Activated CD8-positive, alpha-beta memory T cell treated with anti-CD3 and anti-CD28 coated beads for 4 hours (primary cell): ENCODE results near the gene ARRB1.
"Not testable (repeated sequence)": the region's sequence is repeated elsewhere in the genome, so short reads cannot be mapped to it uniquely, and the experiment has no call there.

Source experiments
- DNase-seq, 2 donors: peaks; one replicate each; pipeline ENCODE4 v3.0.0-alpha.2; 2020; ENCODE audit warnings: low read depth in 2 of 2

ARRB1 gene

GRCh38 chr11:75276186-75276585 is 75.3 kb downstream of the ARRB1 start:
- DNase-seq: no peak

DNA sequence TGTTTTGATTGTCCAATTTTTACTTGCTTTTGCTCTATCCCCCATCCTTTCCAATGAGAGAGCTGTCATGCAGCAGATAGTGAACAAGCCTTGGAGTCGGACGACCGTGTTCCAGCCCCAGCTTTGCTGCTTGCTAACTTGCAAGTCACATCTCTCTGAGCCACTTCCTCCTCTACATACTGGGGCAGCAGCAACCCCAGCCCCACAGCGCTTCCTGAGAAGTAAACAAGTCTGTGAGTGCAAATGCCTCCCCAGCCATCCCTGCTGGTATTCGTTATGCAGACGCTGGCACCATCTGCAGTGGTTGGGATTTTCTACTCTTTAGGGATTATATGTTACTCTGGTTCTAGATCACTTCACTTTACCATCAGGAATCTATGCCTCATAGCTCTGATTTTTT is 75.9 kb downstream of the ARRB1 start:
- DNase-seq: peak; percentile 31 to 52

DNA sequence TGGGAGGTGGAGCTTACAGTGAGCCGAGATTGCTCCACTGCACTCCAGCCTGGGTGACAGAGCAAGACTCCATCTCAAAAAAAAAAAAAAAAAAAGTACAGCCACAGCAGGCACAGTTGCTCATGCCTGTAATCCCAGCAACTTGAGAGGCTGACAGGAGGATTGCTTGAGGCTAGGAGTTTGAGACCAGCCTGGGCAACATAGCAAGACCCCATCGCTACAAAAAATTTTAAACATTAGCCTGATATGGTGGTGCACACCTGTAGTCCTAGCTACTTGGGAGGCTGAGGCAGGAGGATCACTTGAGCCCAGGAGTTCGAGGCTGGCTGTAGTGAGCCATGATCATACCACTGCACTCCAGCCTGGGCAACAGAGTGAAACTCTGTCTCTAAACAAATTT is 76.7 kb downstream of the ARRB1 start:
- not testable (repeated sequence) for DNase-seq

DNA sequence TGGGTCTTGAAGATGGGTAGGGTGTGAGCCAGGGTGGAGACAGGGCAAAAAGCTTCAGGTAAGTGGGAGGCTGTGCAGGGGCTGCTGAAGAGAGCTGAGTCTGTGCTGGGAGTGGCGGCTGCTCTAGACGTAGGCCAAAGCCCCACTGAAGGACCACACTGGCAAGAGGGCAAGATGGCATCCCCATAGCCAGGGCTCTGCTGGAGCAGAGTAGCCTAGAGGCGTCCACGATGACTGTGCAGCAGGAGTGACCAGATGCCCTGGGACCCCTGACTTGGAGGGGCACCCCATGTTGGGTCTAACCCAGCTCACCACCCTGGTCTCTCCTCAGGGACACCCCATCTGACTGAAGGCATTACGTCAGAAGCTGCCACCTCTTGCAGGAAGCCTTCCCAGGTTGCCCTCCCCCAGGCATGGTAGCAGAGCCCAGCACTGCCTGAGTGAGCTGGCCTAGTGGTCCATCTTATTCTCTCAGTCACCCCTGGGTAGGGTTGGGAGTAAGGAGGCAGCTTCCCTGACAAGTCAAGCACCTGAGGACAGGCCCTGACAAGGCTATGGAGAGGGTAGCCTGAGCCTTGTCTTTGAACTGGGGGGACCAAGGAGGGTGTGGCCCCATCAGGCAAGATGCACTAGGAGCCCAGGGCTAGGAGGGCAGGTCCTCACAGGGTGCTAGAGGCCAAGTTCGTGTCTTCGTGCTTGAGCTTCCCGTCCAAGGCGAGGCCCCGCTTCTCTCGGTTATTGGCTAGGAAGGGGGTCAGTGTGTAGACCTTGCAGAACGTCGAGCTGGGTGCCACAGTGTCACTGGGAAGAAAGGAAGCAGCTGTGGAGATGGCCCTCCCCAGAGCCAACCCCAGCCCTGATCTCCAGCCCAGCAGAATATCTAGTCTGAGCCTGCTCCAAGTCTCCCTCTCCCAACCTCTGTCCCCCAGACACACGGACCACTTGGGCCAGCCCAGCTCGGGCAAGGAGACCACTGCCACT is 77.8 kb downstream of the ARRB1 start:
- no peak for DNase-seq

DNA sequence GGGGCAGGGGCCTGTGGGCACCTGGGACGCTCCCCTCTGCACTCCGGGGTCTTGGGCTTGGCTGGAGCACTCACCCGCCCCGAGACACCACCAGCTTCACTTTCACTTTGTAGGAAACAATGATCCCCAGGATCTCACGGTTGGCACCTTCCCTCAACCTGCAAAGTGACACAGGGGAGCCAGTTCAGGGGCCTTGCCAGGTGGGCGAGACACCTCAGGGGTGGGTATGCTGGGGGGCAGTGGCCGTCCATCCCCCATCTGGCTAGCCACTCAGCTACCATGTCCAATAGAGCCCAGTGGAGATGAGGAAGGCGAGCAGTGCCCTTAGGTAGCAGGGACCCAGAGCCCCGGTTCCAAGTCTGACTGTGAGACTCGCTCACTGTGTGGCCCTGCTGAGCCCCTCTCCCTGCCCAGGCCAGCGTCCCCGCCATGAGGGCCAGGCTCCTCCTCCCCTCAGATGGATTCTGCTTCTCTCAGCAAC is 78.6 kb downstream of the ARRB1 start:
- no peak for DNase-seq

GRCh38 chr11:75272391-75272790 is 79.1 kb downstream of the ARRB1 start:
- DNase-seq: no peak

GRCh38 chr11:75271730-75272129 is 79.7 kb downstream of the ARRB1 start:
- no peak for DNase-seq

- no peak for DNase-seq
These were observed 80.5 kb downstream of the ARRB1 start for GRCh38 chr11:75270896-75271418.

GRCh38 chr11:75269896-75270295 is 81.6 kb downstream of the ARRB1 start:
- DNase-seq: no peak

DNA sequence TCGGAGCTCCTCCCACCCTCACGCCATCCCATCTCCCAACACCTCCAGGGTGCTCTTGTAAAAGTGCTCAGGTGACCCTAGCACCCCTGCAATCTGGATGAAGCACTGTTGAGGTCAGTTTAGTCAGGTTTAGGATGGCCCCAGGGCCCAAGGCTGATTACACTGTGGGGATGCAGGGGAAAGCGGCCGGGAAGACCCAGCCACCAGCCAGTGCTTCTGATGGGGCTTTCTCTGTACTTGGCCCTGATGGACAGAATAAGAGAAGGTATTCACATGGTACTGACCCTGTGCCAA is 82.1 kb downstream of the ARRB1 start:
- no peak for DNase-seq

DNA sequence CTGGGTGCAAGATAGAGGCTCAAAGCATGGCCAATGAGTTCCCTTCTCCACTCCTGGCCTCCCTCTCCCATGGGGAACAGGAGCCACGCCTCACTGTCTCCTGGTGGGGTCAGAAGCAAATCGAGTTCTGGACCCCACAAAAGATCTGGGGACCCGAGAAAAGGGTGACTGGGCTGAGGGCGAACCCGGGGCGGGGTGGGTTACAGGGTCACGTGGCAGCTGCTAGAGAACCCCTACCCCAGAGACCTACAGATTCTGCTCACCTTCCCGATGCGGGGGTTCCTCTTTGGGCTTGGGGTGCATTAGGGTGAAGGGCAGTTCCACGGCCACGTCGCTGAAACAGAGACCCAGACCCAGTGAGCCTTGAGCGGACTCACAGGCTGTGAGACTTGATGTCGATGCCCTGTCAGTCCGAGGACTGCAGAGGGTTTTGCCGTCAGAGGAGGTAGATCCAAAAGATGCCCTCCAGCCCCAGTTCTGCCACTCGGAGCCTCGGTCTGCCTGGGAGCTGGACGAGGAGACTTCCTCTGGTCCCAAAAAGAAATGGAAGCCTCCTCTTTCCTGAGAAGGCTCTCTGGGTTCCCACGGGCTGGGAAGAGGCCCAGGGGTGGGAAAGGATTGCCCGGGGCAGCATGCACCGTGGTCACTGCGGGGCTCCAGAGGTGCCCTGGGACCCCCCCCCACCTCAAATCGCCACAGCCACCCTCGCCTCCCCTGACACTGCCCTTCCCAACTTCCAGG is 82.7 kb downstream of the ARRB1 start:
- DNase-seq: no peak

GRCh38 chr11:75267171-75267970 is 84.1 kb downstream of the ARRB1 start:
- no peak for DNase-seq

DNA sequence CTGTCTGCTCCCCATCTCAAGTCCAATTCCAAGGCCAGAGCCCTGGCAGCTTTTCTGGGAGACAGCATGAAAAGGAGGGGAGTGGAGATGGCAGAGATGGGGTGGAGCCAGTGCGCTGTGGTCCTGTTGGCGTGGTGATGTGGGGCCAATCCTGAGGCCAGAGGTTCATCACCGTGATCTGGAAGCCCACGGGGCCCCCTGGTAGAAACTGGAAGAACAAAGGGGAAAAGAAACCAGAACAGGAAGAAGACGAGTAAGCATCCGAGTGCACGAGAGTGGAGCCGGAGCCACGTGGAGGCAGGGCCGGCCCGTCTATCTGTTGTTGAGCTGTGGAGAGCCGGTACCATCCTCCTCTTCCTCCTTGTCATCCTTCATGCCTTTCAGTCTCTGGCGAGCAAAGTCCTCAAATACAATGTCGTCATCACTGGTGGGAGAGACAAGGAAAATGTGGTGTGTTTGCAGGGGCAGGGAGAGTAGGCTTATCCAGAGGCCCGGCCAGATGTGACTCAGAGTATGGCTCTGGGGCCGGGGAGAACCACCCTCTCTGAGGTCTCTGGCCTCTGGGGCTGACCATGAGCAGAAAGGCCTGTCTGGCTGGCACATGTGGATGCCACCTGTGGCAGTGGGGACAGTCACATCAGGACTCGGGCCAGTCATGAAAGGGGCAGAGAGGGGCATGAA is 85.5 kb downstream of the ARRB1 start:
- DNase-seq: no peak

DNA sequence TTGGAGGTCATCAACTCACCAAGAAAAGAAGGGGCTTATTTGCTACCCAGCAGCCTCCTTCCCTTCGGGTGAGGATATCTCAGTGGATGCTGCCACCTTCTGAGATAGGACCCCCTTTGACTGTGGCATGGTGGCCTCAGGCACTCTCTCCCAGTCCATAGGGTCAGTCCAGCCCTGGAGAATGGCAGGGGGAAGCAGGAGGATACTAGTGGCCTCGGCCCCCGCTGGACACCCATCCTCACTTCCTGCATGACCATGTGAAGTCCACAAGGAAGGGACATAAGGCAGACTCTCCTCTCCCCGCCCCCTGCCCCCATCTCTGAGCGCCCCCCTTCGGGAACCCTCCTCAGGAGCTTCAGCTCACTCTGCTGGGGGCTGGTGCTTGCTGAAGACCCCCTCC is 86.5 kb downstream of the ARRB1 start:
- DNase-seq: no peak

- no peak for DNase-seq
These were observed 87.1 kb downstream of the ARRB1 start for GRCh38 chr11:75264356-75264755.

DNA sequence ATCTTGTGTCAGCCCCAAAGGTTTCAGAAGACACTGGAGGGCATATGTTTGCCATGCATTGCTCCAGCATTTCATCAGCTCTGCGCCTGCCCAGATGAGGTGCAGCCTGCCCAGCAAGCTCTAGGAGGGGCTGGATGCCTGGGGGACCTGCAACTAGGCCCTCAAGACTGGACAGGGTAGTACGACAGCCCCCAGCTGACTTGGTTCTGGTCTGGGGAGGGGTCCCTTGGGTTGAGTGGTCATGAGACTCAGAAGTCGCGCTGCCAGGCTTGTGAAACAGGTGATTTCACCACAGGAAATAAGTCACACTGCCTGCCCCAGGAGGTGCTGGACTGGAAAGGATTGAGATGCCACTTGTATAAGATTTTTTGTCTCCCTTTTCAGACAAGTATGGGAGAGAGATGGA is 87.5 kb downstream of the ARRB1 start:
- DNase-seq: no peak

- no peak for DNase-seq
These were observed 88.3 kb downstream of the ARRB1 start for GRCh38 chr11:75262961-75263852.

DNA sequence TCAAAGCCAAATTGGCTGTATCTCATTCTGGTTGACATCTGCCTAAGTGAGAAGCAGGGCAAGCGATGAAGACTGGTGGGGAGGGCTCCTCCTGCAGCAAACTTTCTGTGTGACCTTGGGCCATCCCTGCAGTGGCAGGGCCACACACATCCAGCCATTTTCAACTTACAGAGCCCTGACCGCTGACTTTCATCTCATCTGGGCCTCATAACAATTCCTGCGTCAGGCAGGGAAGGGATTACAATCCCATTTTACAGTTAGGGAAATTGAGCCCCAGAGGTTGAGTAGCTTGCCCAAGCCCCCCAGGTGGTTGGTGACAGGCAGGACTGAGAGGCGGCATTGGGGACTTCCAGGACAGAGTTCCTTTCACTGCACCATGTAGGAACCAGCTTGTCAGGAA is 89.0 kb downstream of the ARRB1 start:
- DNase-seq: no peak

DNA sequence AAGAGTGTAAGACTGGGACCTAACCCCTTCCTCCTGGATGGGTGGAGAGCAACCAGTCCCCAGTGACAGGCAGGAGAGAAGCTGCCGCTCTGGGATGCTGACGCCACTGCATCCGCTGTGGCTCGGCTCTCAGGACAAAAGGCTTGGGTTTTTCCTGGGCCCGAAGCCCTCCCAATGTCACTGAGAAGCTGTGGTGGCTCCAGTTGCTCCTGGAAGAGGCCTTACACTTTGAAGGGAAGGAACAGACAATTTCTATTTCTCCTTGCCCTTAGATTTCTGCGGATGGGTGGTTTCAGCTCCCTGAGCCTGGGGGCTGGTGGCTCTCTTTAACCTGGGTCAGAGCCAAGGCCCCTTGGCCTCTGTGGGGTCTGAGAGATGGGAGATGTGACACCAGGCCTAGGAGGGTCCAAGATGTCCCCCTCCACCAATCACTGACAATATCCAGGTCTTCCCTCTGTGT is 89.5 kb downstream of the ARRB1 start:
- no peak for DNase-seq
